Testis (tissue), 2 donors: ENCODE data around the gene CRIM1.

Experiments
- CTCF ChIP-seq, 3 experiments: fragments of 450-650 bp in 2 of 3; fragments of 200-600 bp in 1 of 3; sonication (generic) in 1 of 3; IDR thresholded peaks; one replicate each; pipeline ENCODE4 v1.5.1; 2016 to 2019; ENCODE audit warnings: antibody characterized with exemption in 3 of 3, mild to moderate bottlenecking in 2 of 3, moderate library complexity in 1 of 3
- POLR2A ChIP-seq: fragments of 450-650 bp; IDR thresholded peaks from one replicate; pipeline ENCODE4 v1.6.1; 2017; ENCODE audit warnings: antibody characterized with exemption, mild to moderate bottlenecking, moderate library complexity

DNA sequence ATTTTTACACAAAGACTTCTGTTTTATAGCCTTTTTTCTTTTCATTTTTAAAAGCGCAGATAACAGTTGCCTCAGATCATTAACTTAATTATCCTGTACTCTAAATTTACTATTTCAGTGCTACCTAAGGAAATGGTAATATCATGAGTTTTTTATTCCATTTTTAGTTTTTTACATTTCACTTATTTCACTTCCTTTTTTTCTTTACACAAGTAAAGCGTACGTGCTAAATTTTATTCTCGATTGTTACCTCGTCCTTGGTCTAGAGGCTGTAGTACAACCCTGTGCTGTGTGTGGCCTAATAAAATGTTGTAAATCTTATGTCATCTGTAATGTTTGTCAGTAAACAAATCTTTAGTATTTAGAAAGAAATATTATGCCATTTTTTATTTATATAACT lies 49.2 kb downstream of the CRIM1 start:
- TF ChIP-seq POLR2A (no peak), CTCF (IDR thresholded peaks at IDR 0.05) (no peak)
